GM18517 (cell line): ENCODE measurements around the gene ATF1.
"Not testable (repeated sequence)": the region's sequence is repeated elsewhere in the genome, so short reads cannot be mapped to it uniquely, and the experiment has no call there.

ENCODE experiments used
- ATAC-seq: cut with Tn5 transposase; IDR thresholded peaks from one replicate; pipeline ENCODE4 v1.9.1; 2021; ENCODE audit warnings: mild to moderate bottlenecking, moderate library complexity; ENCODE audit not compliant: unreplicated experiment

ATF1 gene

GRCh38 chr12:50855218-50855617 is 91.3 kb downstream of the ATF1 start:
- not testable (repeated sequence) for ATAC-seq

- ATAC-seq = not testable (repeated sequence)
These were observed 91.8 kb downstream of the ATF1 start for GRCh38 chr12:50855679-50856078.

- ATAC-seq = no peak
These were observed 95.9 kb downstream of the ATF1 start for GRCh38 chr12:50859621-50860310.

DNA sequence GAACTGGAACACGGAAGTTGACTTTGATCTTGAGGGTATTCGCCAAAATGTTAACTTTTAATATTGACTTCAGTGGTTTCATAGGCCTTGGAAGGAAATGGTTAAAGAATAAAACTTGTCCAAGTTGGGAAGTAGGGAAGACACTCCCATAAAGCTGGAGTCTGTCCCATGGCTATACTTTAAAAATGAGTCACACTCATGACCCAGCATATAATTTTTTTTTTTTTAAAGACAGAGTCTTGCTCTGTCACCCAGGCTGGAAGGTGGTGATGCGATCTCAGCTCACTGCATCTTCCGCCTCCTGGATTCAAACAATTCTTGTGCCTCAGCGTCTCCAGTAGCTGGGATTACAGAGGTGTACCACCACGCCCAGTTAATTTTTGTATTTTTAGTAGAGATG is 98.4 kb downstream of the ATF1 start:
- no peak for ATAC-seq

GRCh38 chr12:50865266-50865665 is 101.4 kb downstream of the ATF1 start:
- no peak for ATAC-seq

DNA sequence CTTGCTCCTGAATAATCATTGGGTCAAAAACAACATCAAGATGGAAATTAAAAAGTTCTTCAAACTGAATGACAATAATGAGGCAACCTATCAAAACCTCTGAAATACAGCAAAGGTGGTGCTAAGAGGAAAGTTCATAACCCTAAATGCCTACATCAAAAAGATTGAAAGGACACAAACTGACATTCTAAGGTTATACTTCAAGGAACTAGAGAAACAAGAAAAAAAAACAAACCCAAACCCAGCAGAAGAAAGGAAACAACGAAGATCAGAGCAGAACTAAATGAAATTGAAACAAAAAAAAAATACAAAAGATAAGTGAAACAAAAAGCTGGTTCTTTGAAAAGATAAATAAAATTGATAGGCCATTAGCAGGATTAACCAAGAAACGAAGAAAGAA is 105.0 kb downstream of the ATF1 start:
- not testable (repeated sequence) for ATAC-seq
